Liver (tissue), 3 donors: ENCODE results near the gene EGFR.

Experiments
- CTCF ChIP-seq: fragments of 150-350 bp; IDR thresholded peaks from 2 replicates; pipeline ENCODE4 v1.5.1; 2017; ENCODE audit warnings: improper control_type of control experiment, low read depth, low read length; ENCODE audit not compliant: missing input control
- JUND ChIP-seq, 2 donors: IDR thresholded peaks; 2 replicates each; pipeline ENCODE4 v1.6.1; 2016; ENCODE audit warnings: antibody characterized with exemption in 2 of 2
- RAD21 ChIP-seq, 2 donors: IDR thresholded peaks; 2 replicates each; pipeline ENCODE4 v1.6.1; 2016; ENCODE audit warnings: antibody characterized with exemption in 2 of 2, mild to moderate bottlenecking in 2 of 2
- YY1 ChIP-seq: IDR thresholded peaks from 2 replicates; pipeline ENCODE4 v1.6.1; 2016; ENCODE audit warnings: antibody characterized with exemption, mild to moderate bottlenecking
- TF ChIP-seq, protein P1 (sequence below): IDR thresholded peaks from 2 replicates; pipeline ENCODE4 v1.6.1; 2016; ENCODE audit warnings: antibody characterized with exemption
- TF ChIP-seq, protein P2 (sequence below): IDR thresholded peaks from 2 replicates; pipeline ENCODE4 v1.6.1; 2016; ENCODE audit warnings: antibody characterized with exemption, mild to moderate bottlenecking
- TF ChIP-seq, protein P3 (sequence below): IDR thresholded peaks from 2 replicates; pipeline ENCODE4 v1.6.1; 2016; ENCODE audit warnings: antibody characterized with exemption
- donor health status: healthy.
- donor health status: healthy.

GRCh38 chr7:55241958-55242357 lies 223.1 kb downstream of the EGFR start:
- TF ChIP-seq RAD21 (IDR thresholded peaks at IDR 0.05) (no peak), CTCF (no peak), JUND (IDR thresholded peaks at IDR 0.05) (no peak), YY1 (no peak)
- TF ChIP-seq, protein P1, sequence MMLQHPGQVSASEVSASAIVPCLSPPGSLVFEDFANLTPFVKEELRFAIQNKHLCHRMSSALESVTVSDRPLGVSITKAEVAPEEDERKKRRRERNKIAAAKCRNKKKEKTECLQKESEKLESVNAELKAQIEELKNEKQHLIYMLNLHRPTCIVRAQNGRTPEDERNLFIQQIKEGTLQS, result no peak
- TF ChIP-seq, protein P2, sequence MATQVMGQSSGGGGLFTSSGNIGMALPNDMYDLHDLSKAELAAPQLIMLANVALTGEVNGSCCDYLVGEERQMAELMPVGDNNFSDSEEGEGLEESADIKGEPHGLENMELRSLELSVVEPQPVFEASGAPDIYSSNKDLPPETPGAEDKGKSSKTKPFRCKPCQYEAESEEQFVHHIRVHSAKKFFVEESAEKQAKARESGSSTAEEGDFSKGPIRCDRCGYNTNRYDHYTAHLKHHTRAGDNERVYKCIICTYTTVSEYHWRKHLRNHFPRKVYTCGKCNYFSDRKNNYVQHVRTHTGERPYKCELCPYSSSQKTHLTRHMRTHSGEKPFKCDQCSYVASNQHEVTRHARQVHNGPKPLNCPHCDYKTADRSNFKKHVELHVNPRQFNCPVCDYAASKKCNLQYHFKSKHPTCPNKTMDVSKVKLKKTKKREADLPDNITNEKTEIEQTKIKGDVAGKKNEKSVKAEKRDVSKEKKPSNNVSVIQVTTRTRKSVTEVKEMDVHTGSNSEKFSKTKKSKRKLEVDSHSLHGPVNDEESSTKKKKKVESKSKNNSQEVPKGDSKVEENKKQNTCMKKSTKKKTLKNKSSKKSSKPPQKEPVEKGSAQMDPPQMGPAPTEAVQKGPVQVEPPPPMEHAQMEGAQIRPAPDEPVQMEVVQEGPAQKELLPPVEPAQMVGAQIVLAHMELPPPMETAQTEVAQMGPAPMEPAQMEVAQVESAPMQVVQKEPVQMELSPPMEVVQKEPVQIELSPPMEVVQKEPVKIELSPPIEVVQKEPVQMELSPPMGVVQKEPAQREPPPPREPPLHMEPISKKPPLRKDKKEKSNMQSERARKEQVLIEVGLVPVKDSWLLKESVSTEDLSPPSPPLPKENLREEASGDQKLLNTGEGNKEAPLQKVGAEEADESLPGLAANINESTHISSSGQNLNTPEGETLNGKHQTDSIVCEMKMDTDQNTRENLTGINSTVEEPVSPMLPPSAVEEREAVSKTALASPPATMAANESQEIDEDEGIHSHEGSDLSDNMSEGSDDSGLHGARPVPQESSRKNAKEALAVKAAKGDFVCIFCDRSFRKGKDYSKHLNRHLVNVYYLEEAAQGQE, result no peak
- TF ChIP-seq, protein P3, sequence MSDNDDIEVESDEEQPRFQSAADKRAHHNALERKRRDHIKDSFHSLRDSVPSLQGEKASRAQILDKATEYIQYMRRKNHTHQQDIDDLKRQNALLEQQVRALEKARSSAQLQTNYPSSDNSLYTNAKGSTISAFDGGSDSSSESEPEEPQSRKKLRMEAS, result no peak
